ENCODE measurements around the gene ARL13B.

GRCh38 chr3:94095111-94095510 is 115.2 kb downstream of the ARL13B start:
- TF ChIP-seq CTCF (IDR thresholded peaks at IDR 0.05) (no peak), EZH2 (IDR thresholded peaks at IDR 0.05; ENCODE audit: borderline replicate concordance, insufficient read depth, low read depth, low read length, poor library complexity, severe bottlenecking) (no peak)
